ENCODE results near the gene FOXN1. TPM values are rescaled to one million over a fixed set of nuclear protein-coding genes. Genes with fewer than 3 reads are reported as not detected.

FOXN1 gene
- total and polyA plus RNA-seq, 10 of the 15 experiments (the other 5 are each of a cell fraction or from before 2014, with no cell fraction given) = not detected

GRCh38 chr17:28484296-28484695 is 21.9 kb upstream of the FOXN1 start (continued):
- TF ChIP-seq ESRRA (IDR thresholded peaks at IDR 0.05; ENCODE audit: low read length) = no peak
- no peak for TF ChIP-seq ZNF622 (IDR thresholded peaks at IDR 0.05)
- TF ChIP-seq ELK1 (IDR thresholded peaks at IDR 0.05; ENCODE audit: low read depth, low read length) = no peak
- TF ChIP-seq BACH1 (IDR thresholded peaks at IDR 0.05; ENCODE audit: borderline replicate concordance) = no peak
- TF ChIP-seq HDAC2 (IDR thresholded peaks at IDR 0.05) = no peak
- TF ChIP-seq ZBTB40 (IDR thresholded peaks at IDR 0.05; ENCODE audit: borderline replicate concordance) = no peak
- peak; percentile 72 for TF ChIP-seq NFIC (IDR thresholded peaks at IDR 0.05; ENCODE audit: low read depth, low read length)
- peak; percentile 80; the same call in 1 of the 2 replicates for TF ChIP-seq MEF2A (IDR thresholded peaks at IDR 0.05; ENCODE audit: insufficient read depth, low read depth, low read length)
- no peak for TF ChIP-seq CHD1 (IDR thresholded peaks at IDR 0.05; ENCODE audit: low read depth, low read length)
- no peak for TF ChIP-seq CUX1 (IDR thresholded peaks at IDR 0.05; ENCODE audit: insufficient replicate concordance, low read depth, low read length)
- peak; percentile 70; the same call in 1 of the 2 replicates for TF ChIP-seq MTA3 (IDR thresholded peaks at IDR 0.05; ENCODE audit: borderline replicate concordance, low read length)
- TF ChIP-seq PBX3 (IDR thresholded peaks at IDR 0.05; ENCODE audit: insufficient replicate concordance, low read depth, low read length) = no peak
- no peak for TF ChIP-seq RFX5 (IDR thresholded peaks at IDR 0.05; ENCODE audit: low read depth, low read length)
- 0 out of 2 replicates have a peak, but pooled peaks have one; percentile 47 for TF ChIP-seq TBL1XR1 (IDR thresholded peaks at IDR 0.05; ENCODE audit: low read depth, low read length)
- peak; percentile 92 for TF ChIP-seq IRF4 (IDR thresholded peaks at IDR 0.05; ENCODE audit: low read depth, low read length)
- TF ChIP-seq RELA (IDR thresholded peaks at IDR 0.05; ENCODE audit: borderline replicate concordance, partially characterized antibody) = no peak
- no peak for TF ChIP-seq IRF3 (IDR thresholded peaks at IDR 0.05)
- TF ChIP-seq KAT2A (conservative IDR thresholded peaks at IDR 0.05; ENCODE audit: control insufficient read depth, low read depth, low read length) = no peak
- TF ChIP-seq NR2C1 (IDR thresholded peaks at IDR 0.05) = no peak

Data from GM12878 (cell line).